B cell (primary cell): ENCODE results near the gene HOMER3. TPM values are rescaled to one million over a fixed set of nuclear protein-coding genes. Genes with fewer than 3 reads are reported as not detected.

ENCODE experiments used
- ATAC-seq: fragments of 200-7000 bp; cut with Tn5 transposase; one replicate; pipeline ENCODE4 v1.10.0; 2021; ENCODE audit warnings: low read depth, mild to moderate bottlenecking, moderate number of reproducible peaks, moderate library complexity
- CTCF ChIA-PET: fragments of 350-600 bp; sonication (Branson Sonifier 250); formaldehyde crosslinking; loops from one replicate; lab custom pipeline; 2021; ENCODE audit warnings: antibody characterized with exemption, inconsistent platforms; lab: Charles Lee
- POLR2A ChIA-PET: fragments of 350-600 bp; sonication (Branson Sonifier 250); formaldehyde crosslinking; loops from one replicate; lab custom pipeline; 2021; ENCODE audit warnings: antibody characterized with exemption; lab: Charles Lee
- DNase-seq: peaks from one replicate; pipeline ENCODE4 v3.0.0; 2013
- H2AFZ ChIP-seq: 2 replicates; pipeline ENCODE4 v1.6.1; 2012; ENCODE audit warnings: mild to moderate bottlenecking, low read depth, low read length; ENCODE audit not compliant: insufficient read depth, poor library complexity, severe bottlenecking
- H3K27ac ChIP-seq, 2 donors: 1 replicate in 1 of 2; 2 replicates in 1 of 2; pipeline ENCODE4 v1.5.1; 2012 to 2013; ENCODE audit warnings: low read length in 2 of 2, mild to moderate bottlenecking in 2 of 2, moderate library complexity in 1 of 2
- H3K27me3 ChIP-seq, 4 experiments: fragments of 200-600 bp in 1 of 4; sonication (generic) in 1 of 4; replicated peaks in 1 of 4; 1 replicate in 2 of 4; 2 replicates in 2 of 4; pipeline versions ENCODE4 v1.6.1 to v1.7.0; 2013 to 2016; ENCODE audit warnings: low read length in 3 of 4, mild to moderate bottlenecking in 2 of 4, mixed read lengths in 1 of 4, moderate library complexity in 1 of 4; ENCODE audit not compliant: insufficient read depth in 4 of 4, control insufficient read depth in 3 of 4; ENCODE audit errors: control extremely low read depth in 1 of 4
- H3K36me3 ChIP-seq, 2 experiments: replicated peaks in 1 of 2; 1 replicate in 1 of 2; 2 replicates in 1 of 2; pipeline versions ENCODE4 v1.6.1 to v1.7.1; 2013; ENCODE audit warnings: low read length in 1 of 2; ENCODE audit not compliant: insufficient read depth in 2 of 2, control insufficient read depth in 1 of 2; ENCODE audit errors: control extremely low read depth in 1 of 2, extremely low read depth in 1 of 2
- H3K4me1 ChIP-seq, 2 donors: fragments of 200-600 bp in 1 of 2; sonication (generic) in 1 of 2; 1 replicate in 1 of 2; 2 replicates in 1 of 2; pipeline versions ENCODE4 v1.5.1 to v1.6.1; 2013 to 2017; ENCODE audit warnings: low read length in 2 of 2; ENCODE audit not compliant: control insufficient read depth in 2 of 2, insufficient read depth in 2 of 2
- H3K4me2 ChIP-seq: replicated peaks from 2 replicates; pipeline ENCODE3; 2012; ENCODE audit warnings: mild to moderate bottlenecking, low read depth, low read length; ENCODE audit not compliant: poor library complexity, severe bottlenecking
- H3K4me3 ChIP-seq, 5 experiments: fragments of 200-600 bp in 1 of 5; sonication (generic) in 1 of 5; 1 replicate in 3 of 5; 2 replicates in 2 of 5; pipeline versions ENCODE4 v1.5.1 to v1.7.0; 2011 to 2016; ENCODE audit warnings: low read length in 4 of 5, mild to moderate bottlenecking in 4 of 5, low read depth in 2 of 5, control low read depth in 1 of 5, moderate library complexity in 1 of 5; ENCODE audit not compliant: insufficient read depth in 1 of 5; ENCODE audit errors: control extremely low read depth in 1 of 5, extremely low read depth in 1 of 5
- H3K79me2 ChIP-seq: fragments of 200-600 bp; sonication (generic); one replicate; pipeline ENCODE4 v1.6.0; 2016; ENCODE audit warnings: low read length; ENCODE audit not compliant: control insufficient read depth, insufficient read depth
- H3K9ac ChIP-seq: fragments of 200-600 bp; sonication (generic); 2 replicates; pipeline ENCODE4 v1.6.1; 2017; ENCODE audit warnings: mild to moderate bottlenecking, low read length, moderate library complexity
- H3K9me3 ChIP-seq, 3 donors: one replicate each; pipeline versions ENCODE4 v1.6.1 to v1.7.1; 2013; ENCODE audit warnings: low read length in 2 of 3; ENCODE audit not compliant: control insufficient read depth in 2 of 3, insufficient read depth in 1 of 3; ENCODE audit errors: control extremely low read depth in 1 of 3
- H4K20me1 ChIP-seq: 2 replicates; pipeline ENCODE4 v1.6.0; 2012; ENCODE audit warnings: mild to moderate bottlenecking, low read length; ENCODE audit not compliant: insufficient read depth, control insufficient read depth, poor library complexity, severe bottlenecking
- H3K27ac Mint-ChIP-seq: one replicate; pipeline ENCODE4 v1.8.0; 2021; ENCODE audit warnings: mixed read lengths
- H3K27me3 Mint-ChIP-seq: one replicate; pipeline ENCODE4 v1.8.0; 2021; ENCODE audit warnings: mixed read lengths
- H3K4me1 Mint-ChIP-seq: one replicate; pipeline ENCODE4 v1.8.0; 2021; ENCODE audit warnings: mixed read lengths
- H3K4me3 Mint-ChIP-seq: one replicate; pipeline ENCODE4 v1.8.0; 2021; ENCODE audit warnings: mixed read lengths
- H3K9me3 Mint-ChIP-seq: one replicate; pipeline ENCODE4 v1.8.0; 2022; ENCODE audit warnings: mixed read lengths; ENCODE audit not compliant: insufficient read depth
- CTCF ChIP-seq: fragments of 200-600 bp; IDR thresholded peaks from one replicate; pipeline ENCODE4 v1.8.0; 2022; ENCODE audit warnings: antibody characterized with exemption, mild to moderate bottlenecking
- EZH2 ChIP-seq: IDR thresholded peaks from 2 replicates; pipeline ENCODE4 v1.6.1; 2012; ENCODE audit warnings: borderline replicate concordance, low read depth, mild to moderate bottlenecking, moderate library complexity, low read length; ENCODE audit not compliant: insufficient read depth, poor library complexity, severe bottlenecking
- WGBS: methylation state at CpG from one replicate; pipeline ENCODE4 v1.1.5; 2013; ENCODE audit warnings: missing lambda C conversion rate; ENCODE audit not compliant: insufficient coverage; 5-methylcytosine and 5-hydroxymethylcytosine counted together
- intact Hi-C: fragments of 100-400 bp; cut with micrococcal nuclease; formaldehyde crosslinking; loops from one replicate; pipeline ENCODE4 v1.10.0; 2022
- polyA plus RNA-seq: library from polyadenylated mRNA; depleted of rRNA; stranded (reverse); fragments of >200 nt; gene quantifications from 2 replicates; pipeline ENCODE4 v1.2.3, GENCODE V29; 2012
- total RNA-seq, 2 donors: library from RNA; stranded (reverse); fragments of 120-200 nt in 1 of 2; gene quantifications; 1 replicate in 1 of 2; 2 replicates in 1 of 2; pipeline versions ENCODE4 v1.2.3 to v1.2.4, GENCODE V29; 2013 to 2022

HOMER3 gene
- total and polyA plus RNA-seq, 2 donors (not counting 1 experiment from before 2014, with no cell fraction given): 5.9 to 26.4 TPM

DNA sequence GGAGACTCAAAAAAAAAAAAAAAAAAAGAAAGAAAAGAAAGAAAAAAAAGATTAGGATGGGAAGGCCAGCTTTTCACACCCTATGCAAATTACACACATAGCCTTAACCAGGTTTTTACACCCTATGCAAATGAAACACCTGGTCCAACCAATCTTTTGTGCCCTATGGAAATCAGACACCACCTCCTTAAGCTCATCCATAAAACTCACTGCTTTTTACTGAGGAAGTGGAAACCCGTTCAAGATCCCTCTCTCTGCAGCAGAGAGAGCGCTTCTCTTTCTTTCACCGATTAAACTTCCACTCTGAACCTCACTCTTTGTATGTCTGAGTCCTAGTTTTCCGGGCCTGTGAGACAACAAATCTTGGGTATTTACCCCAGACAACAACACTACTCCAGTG, 25.3 kb upstream of the HOMER3 start:
- no peaks in the 10 kb centered on the region for H4K20me1 ChIP-seq
- no peak overlapping the region for H3K27ac ChIP-seq
- H3K9me3 Mint-ChIP-seq: no peaks in the 10 kb centered on the region
- H3K79me2 ChIP-seq: no peaks in the 10 kb centered on the region
- DNase-seq (no peak), ATAC-seq (no peak)
- peaks cover 8% of the 10 kb centered on the region for H3K4me1 Mint-ChIP-seq
- H3K9ac ChIP-seq: no peak overlapping the region
- H3K27me3 Mint-ChIP-seq: peaks cover 18% of the 10 kb centered on the region
- peaks cover 7% of the 10 kb centered on the region in 2 donors for H3K4me1 ChIP-seq
- TF ChIP-seq EZH2 (no peak), CTCF (no peak)
- no peak overlapping the region for H3K4me3 Mint-ChIP-seq
- H3K9me3 ChIP-seq: peaks cover 0 to 10% (median 0%) of the 10 kb centered on the region in 3 donors
- no peak overlapping the region for H3K4me3 ChIP-seq
- WGBS: 100% methylated on average over 1 of the region's 4 CpGs
- ChIA-PET CTCF (interaction anchor here (0.6 kb wide), 1 partner anchor 311 kb away, joined by 3 read pairs; no protein-coding TSS in a partner anchor), POLR2A (interaction anchor here (0.5 kb wide), 2 partner anchors 207 to 1456 kb away, joined by 3 to 6 read pairs; no protein-coding TSS in a partner anchor)
- intact Hi-C loops: no loop called here
- no peak overlapping the region for H2AFZ ChIP-seq
- no peak overlapping the region for H3K27ac Mint-ChIP-seq
- no peak overlapping the region for H3K4me2 ChIP-seq
- peaks cover 0 to 13% (median 2%) of the 10 kb centered on the region in 4 experiments for H3K27me3 ChIP-seq
- no peaks in the 10 kb centered on the region for H3K36me3 ChIP-seq

GRCh38 chr19:18964121-18964520, 23.1 kb upstream of the HOMER3 start:
- TF ChIP-seq CTCF: no peak
- no peak for TF ChIP-seq EZH2
- peaks cover 10% of the 10 kb centered on the region for H3K4me1 Mint-ChIP-seq
- CTCF ChIA-PET: no interaction called here
- H3K4me3 Mint-ChIP-seq: no peak overlapping the region
- WGBS: 100% methylated on average over 2 of the region's 9 CpGs
- no peaks in the 10 kb centered on the region for H3K9me3 Mint-ChIP-seq
- Histone ChIP-seq H3K4me1 (peaks cover 7% of the 10 kb centered on the region in 2 donors), H3K9me3 (peaks cover 0 to 10% (median 0%) of the 10 kb centered on the region in 3 donors), H3K79me2 (no peaks in the 10 kb centered on the region), H3K9ac (no peak overlapping the region), H3K4me3 (no peak overlapping the region), H3K27me3 (peaks cover 0 to 14% (median 2%) of the 10 kb centered on the region in 4 experiments), H3K4me2 (no peak overlapping the region), H2AFZ (no peak overlapping the region), H4K20me1 (no peaks in the 10 kb centered on the region), H3K36me3 (no peaks in the 10 kb centered on the region), H3K27ac (no peak overlapping the region)
- peaks cover 16% of the 10 kb centered on the region for H3K27me3 Mint-ChIP-seq
- intact Hi-C loops: no loop called here
- ATAC-seq (no peak), DNase-seq (no peak)
- POLR2A ChIA-PET: no interaction called here
- no peak overlapping the region for H3K27ac Mint-ChIP-seq
